Activated T-cell treated with anti-CD3 and anti-CD28 coated beads, Interleukin-2, amount 50 U/mL, for 72 hours (primary cell): ENCODE measurements around the gene MORN4. TPM values are rescaled to one million over a fixed set of nuclear protein-coding genes. Genes with fewer than 3 reads are reported as not detected.
"Not testable (repeated sequence)": the region's sequence is repeated elsewhere in the genome, so short reads cannot be mapped to it uniquely, and the experiment has no call there.

ENCODE experiments used
- ATAC-seq, 2 donors: fragments of 150-1000 bp; cut with Tn5 transposase; replicated peaks in 1 of 2; 2 replicates each; pipeline ENCODE4 v1.10.0; 2021; ENCODE audit warnings: moderate library complexity in 2 of 2, mild to moderate bottlenecking in 1 of 2
- DNase-seq, 2 donors: peaks; one replicate each; pipeline ENCODE4 v3.0.0; 2021 to 2022; ENCODE audit warnings: mixed read lengths in 1 of 2
- H3K27ac Mint-ChIP-seq: one replicate; pipeline ENCODE4 v1.8.0; 2022; ENCODE audit warnings: mild to moderate bottlenecking, moderate library complexity, mixed read lengths
- H3K27me3 Mint-ChIP-seq: one replicate; pipeline ENCODE4 v1.8.0; 2022; ENCODE audit warnings: low read depth, mixed read lengths
- H3K36me3 Mint-ChIP-seq, 2 donors: one replicate each; pipeline ENCODE4 v1.8.0; 2022; ENCODE audit warnings: mixed read lengths in 2 of 2, mild to moderate bottlenecking in 1 of 2; ENCODE audit not compliant: insufficient read depth in 2 of 2
- H3K4me1 Mint-ChIP-seq: one replicate; pipeline ENCODE4 v1.8.0; 2022; ENCODE audit warnings: low read depth, mixed read lengths
- H3K4me3 Mint-ChIP-seq, 2 donors: one replicate each; pipeline ENCODE4 v1.8.0; 2022; ENCODE audit warnings: mild to moderate bottlenecking in 2 of 2, mixed read lengths in 2 of 2, moderate library complexity in 2 of 2
- H3K9me3 Mint-ChIP-seq, 2 donors: one replicate each; pipeline ENCODE4 v1.8.0; 2022; ENCODE audit warnings: mixed read lengths in 2 of 2
- total RNA-seq, 2 donors: library from RNA; stranded (reverse); gene quantifications; one replicate each; pipeline ENCODE4 v1.2.3, GENCODE V29; 2022

Gene MORN4
- total RNA-seq, 2 donors from 2014 or later, result 4.4 to 7.6 TPM

DNA sequence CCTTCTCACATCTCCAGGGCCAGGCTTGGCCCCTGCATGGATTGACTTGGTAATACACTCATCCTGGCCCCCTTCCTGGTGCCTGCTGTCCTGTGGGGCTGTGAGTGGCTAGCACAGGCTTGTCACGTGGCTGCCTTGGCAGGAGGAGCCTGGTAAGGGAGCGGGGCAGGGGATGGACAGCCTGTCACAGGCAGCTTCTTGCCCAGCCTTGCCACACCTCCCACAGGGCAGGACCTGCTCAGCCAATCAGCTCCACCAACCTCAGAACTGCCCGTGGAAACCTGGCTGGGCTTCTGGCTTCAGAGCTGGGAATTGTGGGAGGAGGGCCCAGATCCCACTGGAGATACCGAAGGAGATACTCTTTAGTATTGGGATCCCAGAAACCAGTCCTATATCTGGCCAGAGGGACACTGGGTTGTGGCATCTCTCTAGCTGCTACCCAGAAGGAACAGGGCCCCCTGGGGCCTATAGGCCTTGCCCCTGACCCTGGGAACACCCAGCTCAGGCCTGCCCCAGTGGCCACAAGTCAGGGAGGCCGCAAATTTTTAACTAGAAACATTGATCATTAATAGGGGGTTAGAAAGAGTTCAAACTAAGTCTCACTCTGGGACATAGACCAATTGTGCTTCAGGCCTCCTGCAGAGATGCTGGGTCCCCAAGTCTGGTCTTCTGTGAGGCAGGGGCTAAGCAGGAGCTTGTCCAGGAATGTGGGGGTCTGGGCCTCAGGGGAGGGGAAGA, 49.1 kb downstream of the MORN4 start, which contains the start of gene HOGA1:
Gene HOGA1, plus strand, starts transcription at position 330 of the 738 bp plus-strand sequence. Its CDS starts 315 bp downstream, at position 645.
- Mint-ChIP-seq H3K27ac (no peak within 1 kb of the TSS), H3K36me3 (no peaks in the 10 kb centered on the region), H3K9me3 (no peaks in the 10 kb centered on the region), H3K4me3 (no peak within 1 kb of the TSS), H3K27me3 (no peaks in the 10 kb centered on the region), H3K4me1 (no peaks in the 10 kb centered on the region)
- DNase-seq, result no peak
- no peak for ATAC-seq

DNA sequence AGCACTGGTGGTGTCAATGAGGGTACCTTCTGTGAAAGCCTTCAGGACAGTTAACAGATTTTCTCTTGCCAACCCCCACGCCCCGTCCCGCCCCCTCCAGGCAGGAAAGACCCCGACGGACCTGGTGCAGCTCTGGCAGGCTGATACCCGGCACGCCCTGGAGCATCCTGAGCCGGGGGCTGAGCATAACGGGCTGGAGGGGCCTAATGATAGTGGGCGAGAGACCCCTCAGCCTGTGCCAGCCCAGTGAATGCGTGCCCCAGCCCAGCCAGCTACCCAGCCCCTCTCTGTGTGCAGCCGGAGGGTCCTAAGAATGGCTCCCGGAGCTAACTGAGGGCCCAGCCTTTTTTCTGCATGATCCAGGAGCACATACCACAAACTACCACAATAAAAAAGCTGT, 49.8 kb downstream of the MORN4 start:
- ATAC-seq, result no peak
- Mint-ChIP-seq H3K27ac (no peak overlapping the region), H3K4me1 (no peaks in the 10 kb centered on the region), H3K27me3 (no peaks in the 10 kb centered on the region), H3K36me3 (no peaks in the 10 kb centered on the region), H3K9me3 (no peaks in the 10 kb centered on the region), H3K4me3 (no peak overlapping the region)
- no peak for DNase-seq

DNA sequence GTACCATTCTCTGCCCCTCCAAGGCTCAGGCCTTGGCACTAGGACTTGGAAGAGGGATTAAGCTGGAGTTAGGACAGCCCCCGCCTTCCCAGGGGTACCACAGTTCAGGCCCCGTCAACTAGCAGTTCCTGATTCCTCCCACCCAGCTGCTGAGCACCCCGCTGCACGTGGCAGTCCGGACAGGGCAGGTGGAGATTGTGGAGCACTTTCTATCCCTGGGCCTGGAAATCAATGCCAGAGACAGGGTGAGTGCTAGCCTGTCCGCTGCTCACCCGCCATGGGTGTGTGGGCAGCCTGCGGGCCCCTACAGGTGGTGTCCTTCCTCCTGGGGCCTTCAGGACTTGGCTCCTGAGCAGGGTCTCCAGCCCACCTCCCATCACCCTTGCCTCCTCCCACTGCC, 51.1 kb downstream of the MORN4 start:
- DNase-seq (no peak), ATAC-seq (no peak)
- Mint-ChIP-seq H3K36me3 (no peaks in the 10 kb centered on the region), H3K9me3 (no peaks in the 10 kb centered on the region), H3K4me3 (no peak overlapping the region), H3K4me1 (no peaks in the 10 kb centered on the region), H3K27me3 (no peaks in the 10 kb centered on the region), H3K27ac (no peak overlapping the region)

DNA sequence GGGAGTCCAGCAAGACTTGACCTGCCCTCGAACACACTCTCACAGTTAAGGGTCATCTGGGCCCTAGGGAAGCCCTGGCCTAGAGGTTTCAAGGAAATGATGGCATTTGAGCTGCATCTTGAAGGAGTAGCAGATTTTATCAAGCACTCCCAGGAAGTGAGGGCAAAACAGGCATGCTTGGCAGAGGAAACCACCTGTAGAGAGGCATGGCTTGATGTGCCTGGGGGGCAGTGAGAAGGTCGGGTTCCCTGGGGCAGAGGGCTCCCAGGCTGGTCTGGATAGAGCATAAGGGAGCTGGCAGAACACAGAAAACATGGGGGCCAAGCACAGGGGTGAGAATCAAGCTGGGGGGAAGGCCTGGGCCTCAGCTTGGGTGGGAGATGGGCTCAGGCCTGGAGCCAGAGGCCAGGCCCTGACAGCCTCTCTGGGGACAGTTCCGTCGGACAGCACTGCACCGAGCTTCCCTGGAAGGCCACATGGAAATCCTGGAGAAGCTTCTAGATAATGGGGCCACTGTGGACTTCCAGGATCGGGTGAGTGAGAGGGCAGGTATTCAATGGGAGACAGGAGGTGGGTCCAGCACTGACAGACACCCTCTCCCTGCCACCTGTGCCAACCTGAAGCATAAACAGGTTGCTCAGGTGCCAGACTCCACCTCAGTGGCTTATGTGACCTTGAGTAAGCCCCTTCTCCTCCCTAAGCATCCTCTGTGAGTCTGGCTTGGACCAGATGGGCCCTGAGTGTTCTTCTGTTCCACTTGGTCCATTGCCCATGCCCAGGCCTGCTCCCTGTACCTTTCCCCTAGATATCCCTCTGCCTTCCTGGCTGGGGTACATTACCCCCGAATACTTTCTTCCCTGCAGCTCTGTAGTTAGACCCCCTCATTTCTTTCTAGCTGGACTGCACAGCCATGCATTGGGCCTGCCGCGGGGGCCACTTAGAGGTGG, 52.6 kb downstream of the MORN4 start:
- no peaks in the 10 kb centered on the region for H3K9me3 Mint-ChIP-seq
- ATAC-seq (no peak), DNase-seq (no peak)
- H3K4me1 Mint-ChIP-seq, result no peaks in the 10 kb centered on the region
- H3K27ac Mint-ChIP-seq, result no peak overlapping the region
- no peaks in the 10 kb centered on the region for H3K27me3 Mint-ChIP-seq
- H3K4me3 Mint-ChIP-seq, result no peak overlapping the region
- H3K36me3 Mint-ChIP-seq, result no peaks in the 10 kb centered on the region

DNA sequence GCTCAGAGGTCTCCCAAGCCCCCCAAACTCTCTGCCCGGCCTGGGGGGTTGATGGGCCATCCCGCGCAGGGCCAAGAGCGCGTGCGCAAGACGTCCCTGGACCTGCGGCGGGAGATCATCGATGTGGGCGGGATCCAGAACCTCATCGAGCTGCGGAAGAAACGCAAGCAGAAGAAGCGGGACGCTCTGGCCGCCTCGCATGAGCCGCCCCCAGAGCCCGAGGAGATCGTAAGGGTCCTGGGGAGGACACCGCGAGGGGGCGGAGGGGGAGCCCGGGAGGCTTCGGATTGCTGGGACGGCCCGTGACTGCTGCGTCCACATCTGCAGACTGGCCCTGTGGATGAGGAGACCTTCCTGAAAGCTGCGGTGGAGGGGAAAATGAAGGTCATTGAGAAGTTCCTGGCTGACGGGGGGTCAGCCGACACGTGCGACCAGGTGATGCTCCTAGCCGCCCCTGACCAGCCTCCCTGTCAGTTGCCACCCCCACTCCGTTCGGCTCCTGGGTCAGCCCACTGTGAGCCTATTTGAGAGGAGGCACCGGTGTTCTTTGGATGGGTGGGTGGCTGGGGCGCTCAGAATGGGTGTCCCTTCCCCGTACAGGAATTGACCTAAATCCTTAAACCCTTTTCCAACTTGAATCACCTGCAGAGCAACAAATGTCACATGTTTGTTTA, 55.0 kb downstream of the MORN4 start:
- no peaks in the 10 kb centered on the region for H3K36me3 Mint-ChIP-seq
- H3K4me3 Mint-ChIP-seq, result no peak overlapping the region
- no peaks in the 10 kb centered on the region for H3K27me3 Mint-ChIP-seq
- no peak overlapping the region for H3K27ac Mint-ChIP-seq
- no peak for DNase-seq
- H3K4me1 Mint-ChIP-seq, result peaks cover 19% of the 10 kb centered on the region
- no peaks in the 10 kb centered on the region for H3K9me3 Mint-ChIP-seq
- ATAC-seq, result no peak

DNA sequence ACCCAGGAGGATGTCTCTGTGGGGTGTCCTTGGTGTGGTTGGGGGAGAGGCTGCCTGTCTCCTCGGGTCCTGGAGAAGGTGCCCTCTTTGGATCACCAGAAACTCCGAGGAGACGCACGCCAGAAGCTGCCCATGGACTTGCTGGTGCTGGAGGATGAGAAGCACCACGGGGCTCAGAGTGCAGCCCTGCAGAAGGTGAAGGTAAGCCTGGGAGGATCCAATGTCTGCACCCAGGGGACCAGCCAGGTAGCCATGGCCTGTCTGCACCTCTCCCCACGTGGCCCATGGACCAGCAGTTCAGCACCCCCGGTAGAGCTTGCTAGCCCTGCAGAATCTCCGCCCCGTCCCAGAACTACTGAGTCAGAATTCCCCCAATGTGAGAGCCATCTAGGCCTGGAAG, 55.6 kb downstream of the MORN4 start:
- H3K27ac Mint-ChIP-seq, result no peak overlapping the region
- no peaks in the 10 kb centered on the region for H3K27me3 Mint-ChIP-seq
- H3K4me1 Mint-ChIP-seq, result peaks cover 23% of the 10 kb centered on the region
- ATAC-seq (no peak), DNase-seq (no peak)
- H3K4me3 Mint-ChIP-seq, result no peak overlapping the region
- H3K9me3 Mint-ChIP-seq, result no peaks in the 10 kb centered on the region
- H3K36me3 Mint-ChIP-seq, result no peaks in the 10 kb centered on the region

DNA sequence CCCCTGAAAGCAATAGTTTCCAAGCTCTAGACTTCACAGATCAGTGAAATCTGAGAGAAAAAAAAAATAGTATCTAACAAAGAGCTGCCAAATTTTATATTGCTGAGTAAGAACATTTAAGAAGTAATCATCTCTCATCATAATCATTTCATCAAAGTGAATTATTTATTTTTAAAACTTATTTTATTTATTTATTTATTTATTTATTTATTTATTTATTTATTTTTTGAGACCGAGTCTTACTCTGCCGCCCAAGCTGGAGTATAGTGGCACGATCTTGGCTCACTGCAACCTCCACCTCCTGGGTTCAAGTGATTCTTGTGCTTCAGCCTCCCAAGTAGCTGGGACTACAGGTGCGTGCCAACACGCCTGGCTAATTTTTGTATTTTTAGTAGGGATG, 56.8 kb downstream of the MORN4 start:
- not testable (repeated sequence) for H3K36me3 Mint-ChIP-seq, H3K4me3 Mint-ChIP-seq, H3K27ac Mint-ChIP-seq, H3K27me3 Mint-ChIP-seq, DNase-seq, ATAC-seq, H3K9me3 Mint-ChIP-seq
- peaks cover 23% of the 10 kb centered on the region for H3K4me1 Mint-ChIP-seq

DNA sequence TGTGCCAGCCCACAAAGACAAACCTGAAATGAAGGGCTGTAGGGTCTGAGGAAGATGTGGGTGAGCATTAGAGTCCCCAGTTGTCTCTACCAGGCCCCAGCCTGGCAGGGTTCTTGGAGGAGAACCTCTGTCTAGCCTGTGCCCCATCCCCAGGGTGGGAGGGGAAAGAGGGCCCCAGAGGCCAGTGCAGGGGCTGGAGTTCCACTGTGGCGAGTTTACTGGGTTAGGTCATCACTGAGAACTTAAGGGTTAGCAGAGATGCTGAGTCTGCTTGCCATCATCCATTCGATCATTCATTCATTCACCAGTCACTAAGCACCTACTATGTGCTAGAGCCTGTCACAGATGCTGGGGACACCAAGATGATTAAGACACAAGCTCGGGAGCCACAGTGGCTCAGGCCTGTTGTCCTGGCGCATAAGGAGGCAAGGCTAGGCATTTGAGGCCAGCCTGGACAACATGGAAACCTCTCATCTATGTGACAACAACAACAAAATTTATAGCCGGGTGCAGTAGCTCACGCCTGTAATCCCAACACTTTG, 58.1 kb downstream of the MORN4 start:
- Mint-ChIP-seq H3K4me1 (peaks cover 23% of the 10 kb centered on the region), H3K9me3 (no peaks in the 10 kb centered on the region), H3K27me3 (no peaks in the 10 kb centered on the region), H3K4me3 (no peak overlapping the region), H3K27ac (no peak overlapping the region), H3K36me3 (no peaks in the 10 kb centered on the region)
- DNase-seq, result no peak
- no peak for ATAC-seq

DNA sequence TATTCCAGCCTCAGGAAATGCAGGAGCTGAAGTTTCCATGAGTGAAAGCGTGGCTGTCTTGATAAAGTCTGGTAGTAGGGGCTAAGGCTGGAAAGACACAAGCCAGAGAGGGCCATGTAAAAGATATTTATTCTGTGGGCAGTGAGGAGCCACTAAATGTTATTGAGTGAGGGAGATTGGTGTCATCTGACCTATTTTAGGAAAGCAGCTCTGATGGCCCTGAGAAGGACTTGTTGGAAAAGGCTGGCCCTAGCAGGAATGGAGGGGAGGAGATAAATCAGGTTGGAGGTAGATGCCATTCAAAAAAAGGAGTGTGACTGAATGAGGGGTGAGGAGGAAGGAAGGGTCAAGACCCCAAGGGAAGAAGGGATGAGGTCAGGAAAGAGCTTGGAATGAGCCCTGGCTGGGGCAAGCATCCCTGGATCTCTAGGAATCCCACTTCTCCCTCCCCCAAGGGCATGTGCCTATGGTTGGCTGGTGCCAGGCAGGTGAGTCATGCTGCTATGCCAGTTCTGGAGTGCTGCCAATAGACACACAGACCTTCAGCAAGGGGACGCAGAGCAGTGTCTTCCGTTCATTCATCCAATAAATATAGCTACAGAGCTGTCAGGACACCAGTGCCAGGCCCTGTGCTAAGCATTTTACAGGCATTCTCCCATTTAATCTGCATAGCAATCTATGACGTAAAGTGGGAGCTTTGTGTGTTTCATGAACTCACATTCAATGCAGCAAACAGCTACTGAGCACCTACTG, 58.8 kb downstream of the MORN4 start:
- no peaks in the 10 kb centered on the region for H3K27me3 Mint-ChIP-seq
- no peak overlapping the region for H3K27ac Mint-ChIP-seq
- H3K4me1 Mint-ChIP-seq, result peaks cover 23% of the 10 kb centered on the region

DNA sequence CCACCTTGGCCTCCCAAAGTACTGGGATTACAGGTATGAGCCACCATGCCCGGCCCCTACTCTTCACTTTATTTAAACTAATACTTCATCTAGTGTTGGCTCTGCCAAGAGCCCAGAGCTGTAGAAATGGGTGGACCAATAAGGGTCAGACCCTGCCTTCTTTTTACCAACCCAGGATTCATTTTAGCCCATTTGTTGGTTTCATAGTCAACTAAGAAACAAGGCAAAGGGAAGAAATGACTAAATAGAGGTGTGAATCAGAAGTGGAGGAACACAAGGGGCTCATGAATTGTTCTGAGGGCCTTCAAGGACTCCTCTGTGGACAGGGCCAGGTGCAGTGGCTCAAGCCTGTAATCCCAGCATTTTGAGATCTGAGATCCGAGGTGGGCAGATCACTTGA, 59.6 kb downstream of the MORN4 start:
- DNase-seq (no peak), ATAC-seq (peak; percentile 68 to 75)
- H3K27me3 Mint-ChIP-seq, result no peaks in the 10 kb centered on the region
- no peaks in the 10 kb centered on the region for H3K36me3 Mint-ChIP-seq
- no peak overlapping the region for H3K4me3 Mint-ChIP-seq
- H3K27ac Mint-ChIP-seq, result no peak overlapping the region
- H3K4me1 Mint-ChIP-seq, result peaks cover 23% of the 10 kb centered on the region
- no peaks in the 10 kb centered on the region for H3K9me3 Mint-ChIP-seq

More for the DNA sequence above, 58.8 kb downstream of the MORN4 start:
- Mint-ChIP-seq H3K36me3 (no peaks in the 10 kb centered on the region), H3K9me3 (no peaks in the 10 kb centered on the region), H3K4me3 (no peak overlapping the region)
- no peak for ATAC-seq
- no peak for DNase-seq

DNA sequence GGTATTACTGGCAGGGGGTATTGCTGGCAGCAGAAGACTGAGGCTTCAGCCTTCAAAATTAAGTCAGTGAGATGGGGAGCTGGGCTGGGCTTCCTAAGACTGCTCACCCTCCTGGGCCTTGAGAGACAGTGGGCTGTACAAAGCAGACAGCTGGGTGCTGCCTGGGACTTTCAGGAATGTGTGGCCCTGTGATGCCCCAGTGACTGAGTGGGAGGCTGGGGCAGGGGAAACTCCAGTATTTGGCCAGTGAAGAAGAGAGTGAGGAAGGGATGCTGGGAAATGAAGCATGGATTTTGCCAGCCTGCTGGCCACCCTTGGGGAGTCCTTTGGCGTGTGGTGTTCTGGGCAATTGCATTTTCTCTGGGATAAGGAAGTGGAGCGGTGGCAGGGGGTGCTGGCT, 60.3 kb downstream of the MORN4 start:
- Mint-ChIP-seq H3K4me3 (no peak overlapping the region), H3K27me3 (no peaks in the 10 kb centered on the region), H3K4me1 (peaks cover 23% of the 10 kb centered on the region), H3K27ac (no peak overlapping the region), H3K36me3 (no peaks in the 10 kb centered on the region), H3K9me3 (no peaks in the 10 kb centered on the region)
- ATAC-seq (no peak), DNase-seq (no peak)

DNA sequence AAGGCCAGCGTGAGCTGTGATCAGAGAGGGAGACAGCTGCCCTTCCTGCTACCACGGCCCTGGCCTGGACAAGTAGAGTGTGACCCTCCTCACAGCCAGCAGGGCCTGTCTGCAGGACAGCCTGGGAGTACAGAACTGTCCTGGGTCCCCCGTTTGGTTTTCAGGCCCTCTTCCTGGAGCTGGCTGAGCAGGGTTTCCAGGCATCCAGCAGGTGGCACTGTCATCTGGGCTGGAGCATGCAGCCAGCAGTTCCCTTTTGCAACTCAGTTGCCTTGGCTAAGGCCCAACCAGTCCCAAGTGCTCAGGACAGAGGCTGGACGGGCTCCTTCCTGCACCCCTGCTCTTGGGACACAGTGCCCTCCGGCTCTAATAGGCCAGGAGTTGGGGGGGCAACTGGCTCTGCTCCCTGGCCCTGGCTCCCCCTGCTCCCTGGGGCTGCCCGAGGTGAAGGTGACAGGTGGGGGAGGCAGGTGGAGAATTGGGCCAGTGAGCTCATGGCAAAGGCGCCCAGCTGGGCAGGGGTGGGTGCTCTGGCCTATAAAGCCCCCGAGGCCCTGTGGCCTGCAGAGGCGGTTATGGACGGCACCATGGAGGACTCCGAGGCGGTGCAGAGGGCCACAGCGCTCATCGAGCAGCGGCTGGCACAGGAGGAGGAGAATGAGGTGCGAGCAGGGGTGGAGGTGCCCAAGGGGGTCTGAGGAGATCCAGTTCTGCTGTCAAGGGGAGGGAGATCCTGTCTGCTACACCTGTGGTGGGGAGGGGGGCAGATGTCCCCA, 60.9 kb downstream of the MORN4 start, which contains the start of gene ANKRD2:
Gene ANKRD2, plus strand, starts transcription at position 566 of the 776 bp plus-strand sequence. Its CDS starts 10 bp downstream, at position 576.
- Mint-ChIP-seq H3K27ac (no peak within 1 kb of the TSS), H3K4me1 (peaks cover 23% of the 10 kb centered on the region), H3K36me3 (no peaks in the 10 kb centered on the region), H3K9me3 (no peaks in the 10 kb centered on the region), H3K27me3 (no peaks in the 10 kb centered on the region), H3K4me3 (no peak within 1 kb of the TSS)
- ATAC-seq, result peak; percentile 59 to 63
- peak; percentile 62 to 63 for DNase-seq
